Muscle of arm (tissue), 12 donors: ENCODE data around the gene WASF3. TPM values are rescaled to one million over a fixed set of nuclear protein-coding genes. Genes with fewer than 3 reads are reported as not detected.
A peak's percentile ranks its signal among the peaks of the same experiment; 100 is the strongest.

Source experiments
- DNase-seq: peaks from one replicate; pipeline ENCODE4 v3.0.0-alpha.2; 2013
- polyA plus RNA-seq, 12 donors: library from polyadenylated mRNA; unstranded; fragments of 120-200 nt; gene quantifications; one replicate each; pipeline ENCODE4 v1.2.1, GENCODE V29; 2013; ENCODE audit not compliant: insufficient read length in 12 of 12

WASF3 gene
- polyA plus RNA-seq, 12 donors = 7.8 to 17.4 (median 11.7) TPM; not detected in 1

- DNase-seq = peak; percentile 26
Observed at GRCh38 chr13:26680123-26680450, 122.6 kb downstream of the WASF3 start.

GRCh38 chr13:26680572-26680971, 123.1 kb downstream of the WASF3 start:
- no peak for DNase-seq

- no peak for DNase-seq
Observed at GRCh38 chr13:26681036-26681435, 123.6 kb downstream of the WASF3 start.

GRCh38 chr13:26682606-26683005, 125.1 kb downstream of the WASF3 start:
- DNase-seq = no peak

GRCh38 chr13:26685606-26686005, 128.1 kb downstream of the WASF3 start:
- DNase-seq = no peak

GRCh38 chr13:26686285-26686684, 128.8 kb downstream of the WASF3 start:
- DNase-seq = no peak

GRCh38 chr13:26688286-26688685, 130.8 kb downstream of the WASF3 start:
- DNase-seq = no peak

GRCh38 chr13:26688980-26689379, 131.5 kb downstream of the WASF3 start:
- DNase-seq = no peak

GRCh38 chr13:26693749-26694463, 136.4 kb downstream of the WASF3 start:
- DNase-seq = no peak

- no peak for DNase-seq
Observed at GRCh38 chr13:26694609-26695359, 137.3 kb downstream of the WASF3 start.

- DNase-seq = no peak
Observed at GRCh38 chr13:26695360-26695705, 137.8 kb downstream of the WASF3 start.

GRCh38 chr13:26695891-26696311, 138.4 kb downstream of the WASF3 start:
- no peak for DNase-seq

- DNase-seq = no peak
Observed at GRCh38 chr13:26697069-26697955, 139.8 kb downstream of the WASF3 start.

- DNase-seq = peak; percentile 91
Observed at GRCh38 chr13:26698392-26699196, 141.1 kb downstream of the WASF3 start.

GRCh38 chr13:26699197-26699490, 141.7 kb downstream of the WASF3 start:
- no peak for DNase-seq

GRCh38 chr13:26705536-26705935, 148.1 kb downstream of the WASF3 start:
- no peak for DNase-seq

GRCh38 chr13:26706381-26706780, 148.9 kb downstream of the WASF3 start:
- DNase-seq = no peak

GRCh38 chr13:26707122-26708006, 149.9 kb downstream of the WASF3 start:
- peak; percentile 30 for DNase-seq

- DNase-seq = no peak
Observed at GRCh38 chr13:26708007-26708297, 150.5 kb downstream of the WASF3 start.

GRCh38 chr13:26709461-26709860, 152.0 kb downstream of the WASF3 start:
- no peak for DNase-seq

- no peak for DNase-seq
Observed at GRCh38 chr13:26710166-26710565, 152.7 kb downstream of the WASF3 start.
